K562 (cell line): ENCODE measurements around the gene NBPF4. TPM values are rescaled to one million over a fixed set of nuclear protein-coding genes. Genes with fewer than 3 reads are reported as not detected.

ENCODE experiments used
- ATAC-seq: fragments of 200-7000 bp; cut with Tn5 transposase; 3 replicates; pipeline ENCODE4 v1.9.1; 2020; ENCODE audit warnings: moderate library complexity
- BruUV-seq: library from RNA; stranded (reverse); fragments of 400-500 nt; replicated peaks from 2 replicates; lab custom pipeline; 2021; lab: Mats Ljungman, UMichigan
- CTCF ChIA-PET: fragments of 300-600 bp; formaldehyde crosslinking; extraction: SDS; loops from one replicate; lab custom pipeline; 2021; ENCODE audit warnings: low intra/inter-chr PET ratio; lab: Yijun Ruan, JAX
- POLR2A ChIA-PET: fragments of 300-600, 350-650 bp; sonication (Branson Sonifier 250); formaldehyde crosslinking; extraction: SDS; loops from one replicate; lab custom pipeline; 2021; ENCODE audit warnings: antibody characterized with exemption, inconsistent platforms; lab: Yijun Ruan, JAX
- DNase-seq, 4 experiments: peaks; one replicate each; pipeline versions ENCODE4 v3.0.0 to v3.0.0-alpha.2; 2011 to 2018; ENCODE audit warnings: low spot score in 3 of 4, mixed read lengths in 3 of 4; ENCODE audit errors: extremely low read depth in 1 of 4
- FAIRE-seq: peaks from 2 replicates; lab custom pipeline; 2011; peaks lifted over from hg19 to GRCh38; lab: Jason Lieb, UNC
- H2AFZ ChIP-seq: 2 replicates; pipeline ENCODE4 v1.6.0; 2011; ENCODE audit warnings: low read depth, low read length, control low read depth, inconsistent platforms
- H3K27ac ChIP-seq: fragments of 200-600 bp; 3 replicates; pipeline ENCODE4 v1.8.0; 2011; ENCODE audit warnings: low read depth, mild to moderate bottlenecking, control low read depth, inconsistent platforms, low read length, moderate library complexity, mixed read lengths; ENCODE audit errors: extremely low read depth
- H3K27me3 ChIP-seq, 2 experiments: fragments of 300-600 bp in 1 of 2; 2 replicates in 1 of 2; 3 replicates in 1 of 2; pipeline versions ENCODE4 v1.6.0 to v1.8.0; 2011; ENCODE audit warnings: inconsistent platforms in 2 of 2, low read length in 2 of 2, mild to moderate bottlenecking in 1 of 2, mixed read lengths in 1 of 2, moderate library complexity in 1 of 2; ENCODE audit not compliant: control insufficient read depth in 2 of 2, insufficient read depth in 2 of 2
- H3K36me3 ChIP-seq: fragments of 300-600 bp; 3 replicates; pipeline ENCODE4 v1.8.0; 2011; ENCODE audit warnings: mild to moderate bottlenecking, low read length, inconsistent platforms; ENCODE audit not compliant: control insufficient read depth, insufficient read depth
- H3K4me1 ChIP-seq, 2 experiments: fragments of 200-600 bp in 1 of 2; replicated peaks in 1 of 2; 2 replicates in 1 of 2; 3 replicates in 1 of 2; pipeline versions ENCODE4 v1.5.1 to v1.8.0; 2011; ENCODE audit warnings: inconsistent platforms in 2 of 2, low read length in 2 of 2, mild to moderate bottlenecking in 1 of 2, mixed read lengths in 1 of 2, moderate library complexity in 1 of 2; ENCODE audit not compliant: control insufficient read depth in 2 of 2, insufficient read depth in 2 of 2
- H3K4me2 ChIP-seq: 2 replicates; pipeline ENCODE4 v1.6.1; 2011; ENCODE audit warnings: low read length, control low read depth, inconsistent platforms, mixed read lengths; ENCODE audit not compliant: insufficient read depth
- H3K4me3 ChIP-seq: fragments of 200-600 bp; sonication (generic), shearing (Covaris generic); 2 replicates; pipeline ENCODE4 v1.5.1; 2016; ENCODE audit warnings: control low read depth, inconsistent platforms
- H3K79me2 ChIP-seq: fragments of 200-600 bp; 3 replicates; pipeline ENCODE4 v1.8.0; 2011; ENCODE audit warnings: low read length, inconsistent platforms; ENCODE audit not compliant: control insufficient read depth, insufficient read depth
- H3K9ac ChIP-seq, 2 experiments: 2 replicates each; pipeline versions ENCODE4 v1.6.0 to v1.6.1; 2011; ENCODE audit warnings: low read depth in 2 of 2, low read length in 2 of 2, control low read depth in 1 of 2, inconsistent platforms in 1 of 2, mild to moderate bottlenecking in 1 of 2, mixed read lengths in 1 of 2; ENCODE audit not compliant: insufficient read depth in 1 of 2
- H3K9me1 ChIP-seq: one replicate; pipeline ENCODE4 v1.6.0; 2011; ENCODE audit warnings: inconsistent platforms, mild to moderate bottlenecking, low read length, moderate library complexity; ENCODE audit not compliant: control insufficient read depth, insufficient read depth
- H3K9me3 ChIP-seq: replicated peaks from 2 replicates; pipeline ENCODE4 v1.5.1; 2011; ENCODE audit warnings: low read depth, low read length, inconsistent platforms; ENCODE audit not compliant: control insufficient read depth, insufficient read depth
- H4K20me1 ChIP-seq: replicated peaks from 2 replicates; pipeline ENCODE4 v1.6.1; 2011; ENCODE audit warnings: low read length, inconsistent platforms, mixed read lengths; ENCODE audit not compliant: control insufficient read depth, insufficient read depth
- DIDO1 ChIP-seq: fragments of 450-650 bp; IDR thresholded peaks from 2 replicates; pipeline ENCODE4 v1.6.1; 2016; ENCODE audit warnings: low read depth, missing biosample characterization, missing genetic modification characterization
- MED1 ChIP-seq: sonication (generic); formaldehyde crosslinking; IDR thresholded peaks from 2 replicates; pipeline ENCODE4 v1.8.1; 2023; ENCODE audit warnings: missing genetic modification reagents, borderline replicate concordance
- NFATC3 ChIP-seq: fragments of 450-650 bp; IDR thresholded peaks from 2 replicates; pipeline ENCODE4 v1.6.1; 2017; ENCODE audit warnings: mild to moderate bottlenecking
- NR4A1 ChIP-seq, 2 experiments: fragments of 250-450 bp in 1 of 2; fragments of 450-650 bp in 1 of 2; sonication (Bioruptor Pico) in 1 of 2; IDR thresholded peaks; 2 replicates each; pipeline versions ENCODE4 v1.4.0 to v1.6.1; 2016 to 2020; ENCODE audit warnings: mild to moderate bottlenecking in 2 of 2, missing compliant biosample characterization in 1 of 2, missing genetic modification characterization in 1 of 2, moderate library complexity in 1 of 2
- ZNF316 ChIP-seq: fragments of 450-650 bp; IDR thresholded peaks from 2 replicates; pipeline ENCODE4 v1.6.1; 2016
- ZNF384 ChIP-seq: IDR thresholded peaks from 2 replicates; pipeline ENCODE4 v1.6.1; 2012; ENCODE audit warnings: low read depth, low read length, improper control_type of control experiment
- WGBS: fragments of 100-300 bp; shearing (Covaris generic); methylation state at CpG from one replicate; pipeline ENCODE4 v1.1.6; 2016; ENCODE audit warnings: low coverage, mixed read lengths; ENCODE audit not compliant: insufficient coverage; ENCODE audit errors: missing lambda C conversion rate; 5-methylcytosine and 5-hydroxymethylcytosine counted together
- in situ Hi-C: fragments of 300-500 bp; cut with MboI; formaldehyde crosslinking; loops from 4 replicates; pipeline ENCODE4 v1.15.0; 2018; ENCODE audit warnings: inconsistent platforms, mixed read lengths
- intact Hi-C: fragments of 100-400 bp; cut with micrococcal nuclease; formaldehyde crosslinking; loops from 2 replicates; pipeline ENCODE4 v1.14.2; 2022
- polyA plus RNA-seq, 8 experiments: library from polyadenylated mRNA; depleted of rRNA in 4 of 8; stranded (reverse) in 5 of 8; unstranded in 3 of 8; fragments of >200 nt; fragmentation: Nextera tagmentation in 2 of 8; fragmentation: Illumina TruSeq in 1 of 8; extraction: Ambion mirVana in 2 of 8; extraction: Trizol in 1 of 8; gene quantifications; 2 replicates each; pipeline versions ENCODE4 v1.2.1 to v1.2.3, GENCODE V29; 2011 to 2014; ENCODE audit warnings: inconsistent platforms in 1 of 8, missing spikeins in 1 of 8
- total RNA-seq, 7 experiments: library from RNA; depleted of rRNA in 6 of 7; stranded (reverse); fragments of >200 nt in 6 of 7; fragmentation: Illumina TruSeq in 2 of 7; extraction: Trizol in 2 of 7; gene quantifications; 2 replicates each; pipeline versions ENCODE4 v1.2.1 to v1.2.3, GENCODE V29; 2011 to 2021; ENCODE audit warnings: low replicate concordance in 1 of 7
- TF ChIP-seq, protein P1 (sequence below): IDR thresholded peaks from 3 replicates; pipeline ENCODE4 v1.6.1; 2011; ENCODE audit warnings: borderline replicate concordance, mild to moderate bottlenecking; ENCODE audit not compliant: insufficient read length, insufficient read depth

The NBPF4 gene
- total and polyA plus RNA-seq, 9 of the 15 experiments (the other 6 are each of a cell fraction or from before 2014, with no cell fraction given) = 3.6 to 10.4 (median 5.9) TPM

DNA sequence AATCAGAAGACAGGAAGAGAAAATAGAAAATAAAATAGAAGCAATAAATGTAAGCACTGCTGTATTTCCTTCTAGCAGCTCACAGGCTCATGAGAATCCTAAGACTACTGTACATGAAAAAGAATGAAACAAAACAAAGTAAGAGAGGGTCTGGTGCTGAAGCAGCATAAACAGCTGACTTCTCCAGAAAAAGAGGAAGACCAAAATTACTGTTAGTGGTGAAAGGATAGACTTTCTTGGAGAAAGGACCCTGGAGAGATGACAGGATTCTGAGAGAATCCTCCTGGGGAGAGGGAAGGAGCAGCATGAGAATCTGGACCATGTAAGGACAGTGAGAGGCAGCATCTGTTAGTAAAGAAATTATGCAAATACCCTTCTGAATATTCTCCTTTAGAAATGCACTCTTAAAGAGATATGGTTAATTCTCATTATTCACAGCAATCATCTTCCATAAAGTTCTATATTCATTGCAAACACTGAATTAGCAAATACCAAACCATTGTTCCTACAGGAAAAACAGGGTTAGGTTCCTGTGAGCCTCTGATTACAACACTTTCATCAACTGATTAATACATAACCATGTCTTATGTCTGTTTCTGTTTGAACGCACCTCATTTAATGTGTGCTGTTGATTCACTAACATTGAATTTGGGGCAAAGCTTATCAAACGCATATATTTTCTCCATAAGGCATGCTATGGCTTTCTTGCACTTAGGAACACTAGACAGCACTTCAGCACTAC lies 60.7 kb downstream of the NBPF4 start:
- DNase-seq = no peak
- TF ChIP-seq ZNF384 (no peak), DIDO1 (no peak), NR4A1 (CRISPR knock-in tag; IDR thresholded peaks at IDR 0.05) (no peak), NR4A1 (tag; IDR thresholded peaks at IDR 0.05) (no peak), NFATC3 (no peak), MED1 (CRISPR knock-in tag) (no peak), ZNF316 (0 out of 2 replicates have a peak, but pooled peaks have one; percentile 18)
- TF ChIP-seq, protein P1, sequence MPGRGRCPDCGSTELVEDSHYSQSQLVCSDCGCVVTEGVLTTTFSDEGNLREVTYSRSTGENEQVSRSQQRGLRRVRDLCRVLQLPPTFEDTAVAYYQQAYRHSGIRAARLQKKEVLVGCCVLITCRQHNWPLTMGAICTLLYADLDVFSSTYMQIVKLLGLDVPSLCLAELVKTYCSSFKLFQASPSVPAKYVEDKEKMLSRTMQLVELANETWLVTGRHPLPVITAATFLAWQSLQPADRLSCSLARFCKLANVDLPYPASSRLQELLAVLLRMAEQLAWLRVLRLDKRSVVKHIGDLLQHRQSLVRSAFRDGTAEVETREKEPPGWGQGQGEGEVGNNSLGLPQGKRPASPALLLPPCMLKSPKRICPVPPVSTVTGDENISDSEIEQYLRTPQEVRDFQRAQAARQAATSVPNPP = no peak
- TF ChIP-seq, all 486 proteins: peak for 1
- no peak overlapping the region for H3K27ac ChIP-seq
- no peak overlapping the region for H3K4me3 ChIP-seq
- H3K79me2 ChIP-seq = no peaks in the 10 kb centered on the region
- ChIA-PET POLR2A (no interaction called here), CTCF (no interaction called here)
- in situ Hi-C loops = no loop called here
- H2AFZ ChIP-seq = no peak overlapping the region
- H4K20me1 ChIP-seq = no peaks in the 10 kb centered on the region
- H3K4me2 ChIP-seq = no peak overlapping the region
- no peak for FAIRE-seq
- ATAC-seq = no peak
- no peaks in the 10 kb centered on the region for H3K27me3 ChIP-seq
- intact Hi-C loops = no loop called here
- no TSS peak for BruUV-seq
- no peak overlapping the region for H3K9ac ChIP-seq
- no peaks in the 10 kb centered on the region for H3K4me1 ChIP-seq
- 0 out of 2 replicates have a peak, but pooled peaks cover 2% of the 10 kb centered on the region for H3K9me3 ChIP-seq
- peaks cover 25% of the 10 kb centered on the region; the same call in 2 of the 3 replicates for H3K36me3 ChIP-seq
- H3K9me1 ChIP-seq = no peaks in the 10 kb centered on the region
- 23% methylated on average over 2 of the region's 2 CpGs for WGBS
